Liver (tissue), 9 donors: ENCODE measurements around the gene CRY1. TPM values are rescaled to one million over a fixed set of nuclear protein-coding genes. Genes with fewer than 3 reads are reported as not detected.

Experiments used
- DNase-seq: peaks from one replicate; pipeline ENCODE4 v3.0.0-alpha.2; 2017; ENCODE audit warnings: low spot score
- H3K27ac ChIP-seq, 2 donors: one replicate each; pipeline ENCODE4 v1.7.0; 2013; ENCODE audit warnings: inconsistent platforms in 2 of 2, low read length in 2 of 2, control low read depth in 1 of 2, low read depth in 1 of 2, mild to moderate bottlenecking in 1 of 2
- H3K27me3 ChIP-seq, 4 donors: one replicate each; pipeline versions ENCODE4 v1.6.1 to v1.7.0; 2013; ENCODE audit warnings: low read length in 3 of 4, inconsistent platforms in 1 of 4, mild to moderate bottlenecking in 1 of 4, moderate library complexity in 1 of 4; ENCODE audit not compliant: control insufficient read depth in 4 of 4, insufficient read depth in 4 of 4
- H3K36me3 ChIP-seq, 4 donors: one replicate each; pipeline versions ENCODE4 v1.6.1 to v1.7.0; 2013; ENCODE audit warnings: low read length in 3 of 4, mild to moderate bottlenecking in 3 of 4, low read depth in 1 of 4, moderate library complexity in 1 of 4; ENCODE audit not compliant: control insufficient read depth in 4 of 4, insufficient read depth in 3 of 4
- H3K4me1 ChIP-seq, 4 donors: one replicate each; pipeline versions ENCODE4 v1.6.1 to v1.7.0; 2013; ENCODE audit warnings: low read length in 3 of 4, mild to moderate bottlenecking in 3 of 4, moderate library complexity in 1 of 4; ENCODE audit not compliant: control insufficient read depth in 4 of 4, insufficient read depth in 4 of 4
- H3K4me3 ChIP-seq, 3 donors: one replicate each; pipeline versions ENCODE4 v1.6.1 to v1.7.0; 2013; ENCODE audit warnings: low read length in 3 of 3, control low read depth in 1 of 3, low read depth in 1 of 3, mild to moderate bottlenecking in 1 of 3
- H3K9ac ChIP-seq, 2 donors: one replicate each; pipeline ENCODE4 v1.7.0; 2013; ENCODE audit warnings: low read length in 2 of 2, mild to moderate bottlenecking in 2 of 2, moderate library complexity in 2 of 2, control low read depth in 1 of 2, low read depth in 1 of 2
- H3K9me3 ChIP-seq, 4 donors: one replicate each; pipeline versions ENCODE4 v1.6.1 to v1.7.0; 2013; ENCODE audit warnings: low read length in 3 of 4; ENCODE audit not compliant: control insufficient read depth in 4 of 4
- ATF3 ChIP-seq: IDR thresholded peaks from 2 replicates; pipeline ENCODE4 v1.6.1; 2016; ENCODE audit warnings: antibody characterized with exemption
- CTCF ChIP-seq: fragments of 150-350 bp; IDR thresholded peaks from 2 replicates; pipeline ENCODE4 v1.5.1; 2017; ENCODE audit warnings: improper control_type of control experiment, low read depth, low read length; ENCODE audit not compliant: missing input control
- EGR1 ChIP-seq, 2 donors: IDR thresholded peaks; 2 replicates each; pipeline ENCODE4 v1.6.1; 2016 to 2018; ENCODE audit warnings: antibody characterized with exemption in 2 of 2, low read depth in 2 of 2
- FOXA1 ChIP-seq: IDR thresholded peaks from 2 replicates; pipeline ENCODE4 v1.6.1; 2016; ENCODE audit warnings: antibody characterized with exemption
- FOXA2 ChIP-seq: IDR thresholded peaks from 2 replicates; pipeline ENCODE4 v1.6.1; 2016; ENCODE audit warnings: antibody characterized with exemption
- GABPA ChIP-seq, 2 donors: IDR thresholded peaks in 1 of 2; conservative IDR thresholded peaks in 1 of 2; 2 replicates each; pipeline ENCODE4 v1.6.1; 2016; ENCODE audit warnings: antibody characterized with exemption in 2 of 2, mild to moderate bottlenecking in 1 of 2, moderate library complexity in 1 of 2
- HNF4A ChIP-seq, 2 donors: conservative IDR thresholded peaks; 2 replicates each; pipeline ENCODE4 v1.6.1; 2016; ENCODE audit warnings: antibody characterized with exemption in 2 of 2, mild to moderate bottlenecking in 2 of 2
- HNF4G ChIP-seq: IDR thresholded peaks from 2 replicates; pipeline ENCODE4 v1.6.1; 2016; ENCODE audit warnings: antibody characterized with exemption
- JUND ChIP-seq, 2 donors: IDR thresholded peaks; 2 replicates each; pipeline ENCODE4 v1.6.1; 2016; ENCODE audit warnings: antibody characterized with exemption in 2 of 2
- MAX ChIP-seq: IDR thresholded peaks from 2 replicates; pipeline ENCODE4 v1.6.1; 2016; ENCODE audit warnings: antibody characterized with exemption
- NR2F2 ChIP-seq: IDR thresholded peaks from 2 replicates; pipeline ENCODE4 v1.6.1; 2016; ENCODE audit warnings: antibody characterized with exemption
- RAD21 ChIP-seq, 2 donors: IDR thresholded peaks; 2 replicates each; pipeline ENCODE4 v1.6.1; 2016; ENCODE audit warnings: antibody characterized with exemption in 2 of 2, mild to moderate bottlenecking in 2 of 2
- REST ChIP-seq: IDR thresholded peaks from 2 replicates; pipeline ENCODE4 v1.6.1; 2016; ENCODE audit warnings: antibody characterized with exemption, mild to moderate bottlenecking
- RXRA ChIP-seq, 2 donors: IDR thresholded peaks; 2 replicates each; pipeline ENCODE4 v1.6.1; 2017 to 2018; ENCODE audit warnings: antibody characterized with exemption in 2 of 2, mild to moderate bottlenecking in 1 of 2
- SP1 ChIP-seq: IDR thresholded peaks from 2 replicates; pipeline ENCODE4 v1.6.1; 2018; ENCODE audit warnings: antibody characterized with exemption, mild to moderate bottlenecking
- TAF1 ChIP-seq: conservative IDR thresholded peaks from 2 replicates; pipeline ENCODE4 v1.6.1; 2016; ENCODE audit warnings: antibody characterized with exemption, mild to moderate bottlenecking
- YY1 ChIP-seq: IDR thresholded peaks from 2 replicates; pipeline ENCODE4 v1.6.1; 2016; ENCODE audit warnings: antibody characterized with exemption, mild to moderate bottlenecking
- ZBTB33 ChIP-seq: IDR thresholded peaks from 2 replicates; pipeline ENCODE4 v1.6.1; 2016; ENCODE audit warnings: antibody characterized with exemption
- WGBS: extraction: QIAGEN DNeasy Blood & Tissue Kit; methylation state at CpG from one replicate; pipeline ENCODE4 v1.1.7; 2013; 5-methylcytosine and 5-hydroxymethylcytosine counted together
- polyA plus RNA-seq, 2 donors: library from polyadenylated mRNA; stranded (reverse) in 1 of 2; unstranded in 1 of 2; fragments of 200-250 nt in 1 of 2; fragments of >200 nt in 1 of 2; fragmentation: Nextera tagmentation in 1 of 2; extraction: Ambion mirVana in 1 of 2; gene quantifications; one replicate each; pipeline versions ENCODE4 v1.2.1 to v1.2.3, GENCODE V29; 2013 to 2015
- total RNA-seq, 2 donors: library from RNA; depleted of rRNA; stranded (reverse); fragments of >200 nt; gene quantifications; one replicate each; pipeline ENCODE4 v1.2.3, GENCODE V29; 2014
- donor health status: healthy.
- donor health status: healthy.
- donor health status: healthy.
- donor health status: healthy.
- donor health status: healthy.

CRY1 gene
- total and polyA plus RNA-seq, 4 donors = 5.7 to 16.6 (median 10.1) TPM

GRCh38 chr12:107088912-107089311, 4.4 kb downstream of the CRY1 start:
- Histone ChIP-seq H3K27ac (no peak overlapping the region), H3K4me1 (peaks cover 0 to 18% (median 3%) of the 10 kb centered on the region in 4 donors), H3K9me3 (no peaks in the 10 kb centered on the region), H3K27me3 (no peaks in the 10 kb centered on the region), H3K4me3 (no peak overlapping the region), H3K36me3 (no peaks in the 10 kb centered on the region), H3K9ac (no peak overlapping the region)
- no peak for DNase-seq
- WGBS = 99% methylated on average over 2 of the region's 2 CpGs
- TF ChIP-seq JUND (IDR thresholded peaks at IDR 0.05) = no peak
- TF ChIP-seq FOXA1 = no peak
- TF ChIP-seq NR2F2 = no peak
- no peak for TF ChIP-seq RAD21 (IDR thresholded peaks at IDR 0.05)
- no peak for TF ChIP-seq RXRA (IDR thresholded peaks at IDR 0.05)
- TF ChIP-seq EGR1 (IDR thresholded peaks at IDR 0.05; ENCODE audit: low read depth in 2 of 2) = no peak
- no peak for TF ChIP-seq MAX
- no peak for TF ChIP-seq HNF4A (conservative IDR thresholded peaks at IDR 0.05)
- no peak for TF ChIP-seq ATF3
- TF ChIP-seq TAF1 = no peak
- no peak for TF ChIP-seq ZBTB33
- TF ChIP-seq REST = no peak
- no peak for TF ChIP-seq GABPA (IDR thresholded peaks at IDR 0.05 in 1 of 2, conservative IDR thresholded peaks at IDR 0.05 in 1 of 2)
- TF ChIP-seq YY1 = no peak
- no peak for TF ChIP-seq HNF4G
- no peak for TF ChIP-seq CTCF
- TF ChIP-seq FOXA2 = no peak

- no peak overlapping the region for H3K27ac ChIP-seq
- H3K9ac ChIP-seq = no peak overlapping the region
- 96% methylated on average over 3 of the region's 3 CpGs for WGBS
- H3K4me3 ChIP-seq = no peak overlapping the region
- H3K4me1 ChIP-seq = peaks cover 0 to 4% (median under 1%) of the 10 kb centered on the region in 4 donors
- no peaks in the 10 kb centered on the region for H3K9me3 ChIP-seq
- H3K36me3 ChIP-seq = no peaks in the 10 kb centered on the region
- no peak for DNase-seq
- no peaks in the 10 kb centered on the region for H3K27me3 ChIP-seq
- TF ChIP-seq RXRA (IDR thresholded peaks at IDR 0.05) (no peak), FOXA1 (no peak), YY1 (no peak), CTCF (no peak), FOXA2 (no peak), ATF3 (no peak), NR2F2 (no peak), SP1 (no peak), GABPA (IDR thresholded peaks at IDR 0.05 in 1 of 2, conservative IDR thresholded peaks at IDR 0.05 in 1 of 2) (no peak), JUND (IDR thresholded peaks at IDR 0.05) (no peak), HNF4G (no peak), TAF1 (no peak)
These were observed 7.0 kb downstream of the CRY1 start for GRCh38 chr12:107086314-107086713.
